HG03066 (cell line): ENCODE measurements around the gene JUN.
"Not testable (repeated sequence)": the region's sequence is repeated elsewhere in the genome, so short reads cannot be mapped to it uniquely, and the experiment has no call there.

ENCODE experiments used
- ATAC-seq: cut with Tn5 transposase; IDR thresholded peaks from one replicate; pipeline ENCODE4 v1.9.1; 2021; ENCODE audit warnings: low read depth; ENCODE audit not compliant: unreplicated experiment

The JUN gene

GRCh38 chr1:58809325-58810010 is 25.6 kb upstream of the JUN start:
- no peak for ATAC-seq

GRCh38 chr1:58808077-58808476 is 24.2 kb upstream of the JUN start:
- no peak for ATAC-seq

DNA sequence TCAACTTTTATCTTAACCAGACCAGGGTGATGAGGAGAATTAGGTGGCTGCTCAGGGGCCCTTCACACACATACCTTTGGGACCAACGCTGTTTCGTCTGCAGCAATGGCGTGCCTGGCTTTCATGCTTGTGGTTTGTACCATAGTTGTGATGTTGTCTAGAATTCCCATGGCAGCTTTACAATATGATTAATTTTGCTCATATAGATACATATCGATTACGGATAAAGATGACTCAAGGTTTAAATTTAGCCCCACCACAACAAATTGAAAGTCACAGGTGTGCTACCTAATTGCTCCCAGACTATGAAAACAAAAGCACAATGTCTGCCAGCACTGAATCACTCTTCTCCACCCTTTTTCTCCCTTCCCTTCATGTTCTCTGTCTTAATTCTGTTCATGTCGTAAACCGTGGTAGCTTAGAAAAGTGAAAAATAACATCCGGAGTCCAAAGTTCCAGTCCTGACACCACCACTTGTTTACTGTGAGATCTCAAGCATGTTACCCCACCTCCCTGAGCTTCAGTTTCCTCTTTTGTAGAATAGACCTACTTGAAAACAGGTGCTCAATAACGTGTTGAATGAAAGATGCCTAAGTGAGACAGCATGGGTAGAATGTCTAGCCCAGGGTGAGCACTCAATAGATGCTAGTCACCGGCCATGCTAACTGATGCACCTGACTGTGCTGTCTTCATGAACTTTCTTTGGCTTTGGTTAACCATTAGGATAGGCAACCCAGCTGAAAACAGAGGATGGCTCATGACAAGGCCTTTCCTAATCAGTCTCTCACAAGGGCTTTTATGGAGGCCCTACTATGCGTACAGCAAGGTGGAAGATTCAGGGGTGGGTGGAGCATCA is 22.1 kb upstream of the JUN start:
- ATAC-seq, result peak; percentile 54

DNA sequence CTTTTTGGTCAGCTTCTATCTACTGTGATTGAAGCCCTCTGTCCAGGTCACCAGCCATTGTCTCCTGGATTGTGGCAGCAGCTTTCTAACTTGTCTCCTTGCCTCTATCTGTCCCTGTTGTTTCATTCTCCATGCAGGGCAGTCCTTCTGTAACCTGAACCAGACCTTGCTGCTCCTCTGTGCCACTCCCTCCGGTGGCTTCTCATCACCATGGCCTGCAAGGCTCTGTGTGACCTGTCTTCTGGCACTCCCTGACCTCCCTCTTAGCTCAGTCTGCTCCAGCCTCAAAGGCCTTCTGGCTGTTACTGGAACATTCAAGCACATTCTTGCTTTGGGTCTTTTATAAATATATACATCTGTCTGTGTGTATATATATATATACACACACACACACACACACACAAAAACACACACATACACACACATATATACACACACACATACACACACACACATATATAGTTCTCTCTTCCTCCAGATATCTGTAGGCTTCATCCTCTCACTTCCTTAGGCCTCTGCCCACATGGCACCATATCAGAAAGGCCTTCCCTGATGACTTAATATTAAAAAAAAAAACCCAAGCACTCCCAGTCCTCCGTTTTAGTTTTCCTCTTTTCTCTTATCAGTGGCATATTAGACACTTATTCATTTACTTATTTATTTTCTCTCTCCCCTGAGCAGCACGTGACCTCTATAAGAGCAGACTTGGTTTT is 21.2 kb upstream of the JUN start:
- ATAC-seq, result peak; percentile 9

GRCh38 chr1:58803858-58804257 is 20.0 kb upstream of the JUN start:
- no peak for ATAC-seq

DNA sequence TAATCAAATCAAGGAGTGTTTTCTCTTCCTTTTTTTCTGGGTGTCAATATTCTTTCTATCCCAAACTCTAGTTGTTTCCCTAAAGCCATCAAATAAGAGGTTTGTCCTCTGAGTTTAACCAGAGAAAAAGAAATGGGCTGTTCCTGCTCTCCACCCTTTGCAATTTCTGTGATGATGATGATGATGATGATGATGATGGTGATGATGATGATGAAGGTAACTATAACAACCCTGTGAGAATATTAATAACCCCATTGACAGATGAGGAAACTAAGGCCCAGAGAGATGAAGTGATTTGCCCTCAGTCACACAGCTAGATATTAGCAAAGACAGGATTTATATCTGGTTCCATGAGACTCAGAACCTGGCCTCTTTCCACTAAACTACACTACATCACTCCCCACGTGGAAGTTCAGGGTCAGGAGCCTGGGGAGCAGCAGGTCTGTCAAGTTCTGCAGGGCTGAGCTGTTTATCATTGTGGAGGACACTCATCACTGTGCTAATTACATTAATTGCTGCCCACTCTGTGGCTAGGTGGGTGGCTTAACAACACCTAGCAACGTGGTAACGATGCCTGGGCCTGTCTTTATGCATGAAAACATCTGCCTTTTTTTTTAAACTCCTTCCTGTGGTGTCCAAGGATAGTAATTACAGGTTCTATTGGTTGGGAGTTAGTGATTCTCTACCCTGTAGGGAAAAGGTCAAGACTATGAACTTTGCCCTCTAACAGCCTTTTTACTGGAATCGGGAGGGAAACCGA is 19.0 kb upstream of the JUN start:
- ATAC-seq, result no peak

DNA sequence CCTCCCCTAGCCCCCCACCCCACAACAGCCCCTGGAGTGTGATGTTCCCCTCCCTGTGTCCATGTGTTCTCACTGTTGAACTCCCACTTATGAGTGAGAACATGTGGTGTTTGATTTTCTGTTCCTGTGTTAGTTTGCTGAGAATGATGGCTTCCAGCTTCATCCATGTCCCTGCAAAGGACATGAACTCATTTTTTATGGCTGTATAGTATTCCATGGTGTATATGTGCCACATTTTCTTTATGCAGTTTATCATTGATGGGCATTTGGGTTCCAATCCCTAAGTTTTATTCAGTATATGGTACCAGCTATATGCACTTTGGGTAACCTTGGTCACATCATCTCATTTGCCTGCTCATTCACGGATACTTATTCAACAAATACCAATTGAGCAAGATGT is 17.4 kb upstream of the JUN start:
- not testable (repeated sequence) for ATAC-seq

- ATAC-seq, result no peak
Measured at GRCh38 chr1:58799650-58800049, 15.8 kb upstream of the JUN start.

GRCh38 chr1:58798910-58799442 is 15.1 kb upstream of the JUN start:
- ATAC-seq, result no peak

- ATAC-seq, result no peak
Measured at GRCh38 chr1:58796416-58796815, 12.6 kb upstream of the JUN start.

- ATAC-seq, result no peak
Measured at GRCh38 chr1:58794585-58794984, 10.7 kb upstream of the JUN start.

- no peak for ATAC-seq
Measured at GRCh38 chr1:58792846-58793245, 9.0 kb upstream of the JUN start.

DNA sequence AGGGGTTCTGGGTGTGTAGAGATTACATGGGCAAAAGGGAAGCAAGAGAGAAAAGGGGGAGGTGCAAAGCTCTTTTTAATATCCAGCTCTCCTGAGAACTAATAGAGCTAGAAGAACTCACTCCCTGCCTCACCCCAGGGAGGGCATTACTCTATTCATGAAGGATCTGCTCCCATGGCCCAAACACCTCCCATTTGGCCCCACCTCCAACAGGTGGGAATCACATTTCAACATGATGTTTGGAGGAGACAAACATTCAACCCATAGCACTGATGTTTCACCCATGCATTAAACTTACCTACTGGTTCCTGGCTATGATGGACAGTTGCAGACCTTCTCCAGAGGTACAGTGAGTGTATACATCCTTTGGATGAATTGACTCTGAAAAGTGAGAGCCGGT is 7.3 kb upstream of the JUN start:
- no peak for ATAC-seq

GRCh38 chr1:58789996-58790660 is 6.3 kb upstream of the JUN start:
- no peak for ATAC-seq

DNA sequence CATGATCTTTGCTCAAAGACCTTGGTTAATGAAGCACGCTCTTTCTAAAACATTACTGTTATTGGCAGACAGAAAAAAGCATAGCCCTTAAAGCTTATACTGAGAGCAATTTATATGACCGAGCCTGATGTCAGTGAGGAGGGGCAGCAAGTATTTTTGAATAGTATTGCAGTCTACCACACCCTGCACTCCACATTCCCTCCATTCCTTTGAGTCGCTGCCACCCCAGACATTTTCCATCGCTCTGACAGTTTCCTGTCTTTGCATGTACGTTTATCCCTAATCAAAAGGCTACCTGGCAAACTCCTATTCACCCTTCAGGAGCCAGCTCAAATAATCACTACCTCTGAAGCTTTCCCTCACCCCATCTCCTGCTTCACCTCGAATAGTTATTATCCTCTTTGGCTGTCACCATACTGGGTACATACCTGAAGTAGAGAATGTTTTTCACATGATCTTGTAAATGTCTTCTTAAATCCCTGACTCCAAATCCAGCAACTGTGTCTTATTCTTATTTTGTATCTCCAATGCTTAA is 5.5 kb upstream of the JUN start:
- no peak for ATAC-seq

DNA sequence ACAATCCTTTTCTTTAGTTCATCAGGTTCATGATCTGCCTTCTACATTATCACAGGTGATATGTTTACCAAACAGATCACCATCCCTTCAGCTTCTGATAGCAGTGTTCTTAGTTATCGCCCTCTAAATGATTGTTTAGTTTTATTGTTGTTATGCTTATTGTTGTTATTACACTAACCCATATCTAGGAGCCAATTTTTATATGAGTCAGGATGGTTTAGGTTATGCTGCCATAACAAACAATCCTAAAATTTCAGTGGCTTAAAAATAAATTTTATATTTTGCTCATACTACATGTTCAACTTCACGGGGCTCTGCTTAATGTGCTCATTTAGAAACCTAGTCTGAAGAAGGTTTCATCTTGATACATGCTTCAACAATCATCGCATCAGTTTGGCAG is 4.4 kb upstream of the JUN start:
- no peak for ATAC-seq

DNA sequence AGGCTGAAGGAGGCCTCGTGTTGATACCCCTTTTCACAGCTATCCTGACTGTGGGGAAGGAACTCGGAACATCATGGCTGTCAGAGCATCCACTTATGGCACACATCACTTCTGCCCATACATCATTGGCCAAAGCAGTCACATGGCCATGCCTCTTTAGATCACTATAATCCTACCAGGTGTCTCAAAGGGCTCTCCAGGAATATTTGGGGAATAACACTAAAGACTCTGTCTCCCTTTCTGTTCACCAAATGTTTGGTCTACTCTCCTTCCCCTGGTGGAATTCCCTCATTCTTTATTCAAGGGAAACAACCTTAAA is 3.0 kb upstream of the JUN start:
- ATAC-seq, result no peak

DNA sequence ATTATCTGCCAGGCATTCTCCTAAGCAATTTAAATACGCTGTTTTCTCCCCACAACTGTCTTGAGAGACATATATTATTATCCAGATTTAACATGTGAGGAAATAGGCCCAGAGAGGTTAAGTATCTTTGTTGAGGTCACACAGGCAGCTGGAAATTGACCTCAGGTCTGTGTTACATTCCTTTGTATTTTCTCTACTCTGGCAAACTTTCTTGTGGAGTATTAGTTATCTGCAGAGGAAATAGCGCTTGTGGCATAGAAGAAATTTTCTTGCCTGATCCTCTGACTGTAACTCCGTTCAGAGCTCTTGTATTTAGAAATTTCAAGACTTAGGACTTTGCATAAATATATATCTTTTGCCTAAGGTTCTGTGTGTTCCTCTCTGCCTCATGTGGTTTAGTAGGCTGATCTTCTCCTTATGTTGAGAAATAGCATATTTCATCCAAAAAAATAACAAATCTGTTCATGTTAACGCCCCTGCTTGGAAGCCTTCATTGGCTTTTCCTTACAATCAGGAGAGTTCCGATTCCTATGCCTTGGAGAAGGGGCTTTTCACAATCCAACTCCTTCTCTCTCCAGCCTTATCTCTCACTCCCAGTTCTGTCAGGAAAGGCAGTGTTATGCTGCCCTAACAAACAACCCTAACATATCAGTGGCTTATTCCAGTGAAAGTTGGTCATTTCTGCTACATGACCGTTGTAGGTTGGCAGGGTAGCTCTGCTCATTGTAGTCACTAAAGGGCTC is 2.5 kb upstream of the JUN start:
- no peak for ATAC-seq

- no peak for ATAC-seq
Measured at GRCh38 chr1:58785442-58786058, 1.7 kb upstream of the JUN start.
